ENCODE measurements around the gene KIF17.
"Not testable (repeated sequence)": the region's sequence is repeated elsewhere in the genome, so short reads cannot be mapped to it uniquely, and the experiment has no call there.

Gene KIF17

GRCh38 chr1:20691872-20692271 lies 25.9 kb downstream of the KIF17 start:
- DNase-seq (ENCODE audit: low read depth in 2 of 2), result no peak

- DNase-seq (ENCODE audit: low read depth in 2 of 2), result no peak
These were observed 28.2 kb downstream of the KIF17 start for GRCh38 chr1:20689645-20690056.

GRCh38 chr1:20686883-20687725 lies 30.7 kb downstream of the KIF17 start:
- no peak for DNase-seq (ENCODE audit: low read depth in 2 of 2)

- DNase-seq (ENCODE audit: low read depth in 2 of 2), result no peak
These were observed 32.1 kb downstream of the KIF17 start for GRCh38 chr1:20685741-20686140.

GRCh38 chr1:20685099-20685662 lies 32.6 kb downstream of the KIF17 start:
- DNase-seq (ENCODE audit: low read depth in 2 of 2), result no peak

GRCh38 chr1:20684651-20685050 lies 33.2 kb downstream of the KIF17 start:
- no peak for DNase-seq (ENCODE audit: low read depth in 2 of 2)

GRCh38 chr1:20684050-20684620 lies 33.7 kb downstream of the KIF17 start:
- DNase-seq (ENCODE audit: low read depth in 2 of 2), result no peak

GRCh38 chr1:20683614-20684013 lies 34.2 kb downstream of the KIF17 start:
- no peak for DNase-seq (ENCODE audit: low read depth in 2 of 2)

GRCh38 chr1:20682571-20683236 lies 35.1 kb downstream of the KIF17 start:
- DNase-seq (ENCODE audit: low read depth in 2 of 2), result no peak

GRCh38 chr1:20681999-20682398 lies 35.8 kb downstream of the KIF17 start:
- DNase-seq (ENCODE audit: low read depth in 2 of 2), result no peak

- DNase-seq (ENCODE audit: low read depth in 2 of 2), result no peak
These were observed 37.5 kb downstream of the KIF17 start for GRCh38 chr1:20680269-20680668.

- DNase-seq (ENCODE audit: low read depth in 2 of 2), result no peak
These were observed 39.2 kb downstream of the KIF17 start for GRCh38 chr1:20678599-20678998.

- DNase-seq (ENCODE audit: low read depth in 2 of 2), result not testable (repeated sequence)
These were observed 44.2 kb downstream of the KIF17 start for GRCh38 chr1:20673626-20674025.

GRCh38 chr1:20672265-20672632 lies 45.6 kb downstream of the KIF17 start:
- no peak for DNase-seq (ENCODE audit: low read depth in 2 of 2)

- DNase-seq (ENCODE audit: low read depth in 2 of 2), result no peak
These were observed 46.9 kb downstream of the KIF17 start for GRCh38 chr1:20670936-20671335.

- no peak for DNase-seq (ENCODE audit: low read depth in 2 of 2)
These were observed 49.2 kb downstream of the KIF17 start for GRCh38 chr1:20668581-20668980.

GRCh38 chr1:20666804-20667203 lies 51.0 kb downstream of the KIF17 start:
- no peak for DNase-seq (ENCODE audit: low read depth in 2 of 2)

- no peak for DNase-seq (ENCODE audit: low read depth in 2 of 2)
These were observed 51.7 kb downstream of the KIF17 start for GRCh38 chr1:20666146-20666545.

GRCh38 chr1:20665726-20666125 lies 52.1 kb downstream of the KIF17 start:
- DNase-seq (ENCODE audit: low read depth in 2 of 2), result no peak

- DNase-seq (ENCODE audit: low read depth in 2 of 2), result no peak
These were observed 53.7 kb downstream of the KIF17 start for GRCh38 chr1:20663969-20664715.

- no peak for DNase-seq (ENCODE audit: low read depth in 2 of 2)
These were observed 54.4 kb downstream of the KIF17 start for GRCh38 chr1:20663365-20663764.

- DNase-seq (ENCODE audit: low read depth in 2 of 2), result no peak
These were observed 55.7 kb downstream of the KIF17 start for GRCh38 chr1:20662110-20662475.
